Measurements from ENCODE around the gene STAT3. TPM values are rescaled to one million over a fixed set of nuclear protein-coding genes. Genes with fewer than 3 reads are reported as not detected.

STAT3 gene
- total and polyA plus RNA-seq, 2 donors (not counting 1 experiment from before 2014, with no cell fraction given), result 50.1 to 140 TPM

GRCh38 chr17:42346481-42346880 is 41.8 kb downstream of the STAT3 start:
- 100% methylated on average over 2 of the region's 8 CpGs for WGBS (ENCODE audit: insufficient coverage)
- H3K27me3 Mint-ChIP-seq, result no peaks in the 10 kb centered on the region
- intact Hi-C loops (cut with micrococcal nuclease), result no loop called here
- H3K4me2 ChIP-seq (replicated peaks; ENCODE audit: low read depth, low read length, poor library complexity, severe bottlenecking), result no peak overlapping the region
- no peak overlapping the region for H3K27ac Mint-ChIP-seq
- ChIA-PET CTCF (interaction anchor here (1.0 kb wide), 1 partner anchor 23 kb away, joined by 3 read pairs; no protein-coding TSS in a partner anchor), POLR2A (no interaction called here)
- ATAC-seq (ENCODE audit: low read depth), result no peak
- H2AFZ ChIP-seq (ENCODE audit: insufficient read depth, low read depth, low read length, poor library complexity, severe bottlenecking), result no peak overlapping the region
- H3K27ac ChIP-seq (ENCODE audit: low read length in 2 of 2), result no peak overlapping the region
- peaks cover 41% of the 10 kb centered on the region for H4K20me1 ChIP-seq (ENCODE audit: control insufficient read depth, insufficient read depth, low read length, poor library complexity, severe bottlenecking)
- H3K27me3 ChIP-seq (replicated peaks in 1 of 4; ENCODE audit: control extremely low read depth in 1 of 4, control insufficient read depth in 3 of 4, insufficient read depth in 4 of 4, low read length in 3 of 4), result no peaks in the 10 kb centered on the region
- H3K4me1 ChIP-seq (ENCODE audit: control insufficient read depth in 2 of 2, insufficient read depth in 2 of 2, low read length in 2 of 2), result peaks cover 0 to 3% of the 10 kb centered on the region in 2 donors
- H3K9ac ChIP-seq (ENCODE audit: low read length), result no peak overlapping the region
- peaks cover 2 to 41% of the 10 kb centered on the region in 2 experiments for H3K36me3 ChIP-seq (replicated peaks in 1 of 2; ENCODE audit: control extremely low read depth in 1 of 2, control insufficient read depth in 1 of 2, extremely low read depth in 1 of 2, insufficient read depth in 2 of 2, low read length in 1 of 2)
- H3K9me3 ChIP-seq (ENCODE audit: control extremely low read depth in 1 of 3, control insufficient read depth in 2 of 3, insufficient read depth in 1 of 3, low read length in 2 of 3), result no peaks in the 10 kb centered on the region
- DNase-seq, result no peak
- no peaks in the 10 kb centered on the region for H3K9me3 Mint-ChIP-seq (ENCODE audit: insufficient read depth)
- TF ChIP-seq CTCF (IDR thresholded peaks at IDR 0.05), result no peak
- no peak for TF ChIP-seq EZH2 (IDR thresholded peaks at IDR 0.05; ENCODE audit: borderline replicate concordance, insufficient read depth, low read depth, low read length, poor library complexity, severe bottlenecking)
- H3K4me1 Mint-ChIP-seq, result peaks cover 23% of the 10 kb centered on the region
- H3K4me3 ChIP-seq (ENCODE audit: control extremely low read depth in 1 of 5, extremely low read depth in 1 of 5, insufficient read depth in 1 of 5, low read depth in 2 of 5, low read length in 4 of 5), result no peak overlapping the region
- H3K79me2 ChIP-seq (ENCODE audit: control insufficient read depth, insufficient read depth, low read length), result peaks cover 51% of the 10 kb centered on the region
- no peak overlapping the region for H3K4me3 Mint-ChIP-seq

- H3K4me3 ChIP-seq (ENCODE audit: control extremely low read depth in 1 of 5, extremely low read depth in 1 of 5, insufficient read depth in 1 of 5, low read depth in 2 of 5, low read length in 4 of 5), result no peak overlapping the region
- ATAC-seq (ENCODE audit: low read depth) (no peak), DNase-seq (no peak)
- peaks cover 0 to 3% of the 10 kb centered on the region in 2 donors for H3K4me1 ChIP-seq (ENCODE audit: control insufficient read depth in 2 of 2, insufficient read depth in 2 of 2, low read length in 2 of 2)
- peaks cover 55% of the 10 kb centered on the region for H3K79me2 ChIP-seq (ENCODE audit: control insufficient read depth, insufficient read depth, low read length)
- no peak for TF ChIP-seq CTCF (IDR thresholded peaks at IDR 0.05)
- no peak for TF ChIP-seq EZH2 (IDR thresholded peaks at IDR 0.05; ENCODE audit: borderline replicate concordance, insufficient read depth, low read depth, low read length, poor library complexity, severe bottlenecking)
- no peak overlapping the region for H3K9ac ChIP-seq (ENCODE audit: low read length)
- Mint-ChIP-seq H3K9me3 (ENCODE audit: insufficient read depth) (no peaks in the 10 kb centered on the region), H3K27me3 (no peaks in the 10 kb centered on the region), H3K27ac (no peak overlapping the region), H3K4me1 (peaks cover 29% of the 10 kb centered on the region), H3K4me3 (no peak overlapping the region)
- peaks cover 2 to 46% of the 10 kb centered on the region in 2 experiments for H3K36me3 ChIP-seq (replicated peaks in 1 of 2; ENCODE audit: control extremely low read depth in 1 of 2, control insufficient read depth in 1 of 2, extremely low read depth in 1 of 2, insufficient read depth in 2 of 2, low read length in 1 of 2)
- POLR2A ChIA-PET, result no interaction called here
- H3K9me3 ChIP-seq (ENCODE audit: control extremely low read depth in 1 of 3, control insufficient read depth in 2 of 3, insufficient read depth in 1 of 3, low read length in 2 of 3), result no peaks in the 10 kb centered on the region
- intact Hi-C loops (cut with micrococcal nuclease), result no loop called here
- H3K4me2 ChIP-seq (replicated peaks; ENCODE audit: low read depth, low read length, poor library complexity, severe bottlenecking), result no peak overlapping the region
- H2AFZ ChIP-seq (ENCODE audit: insufficient read depth, low read depth, low read length, poor library complexity, severe bottlenecking), result no peak overlapping the region
- WGBS (ENCODE audit: insufficient coverage), result 89% methylated on average over 5 of the region's 13 CpGs
- CTCF ChIA-PET, result interaction anchor here (1.0 to 1.1 kb wide), 2 partner anchors 22 to 61 kb away, joined by 3 to 4 read pairs; no protein-coding TSS in a partner anchor
- H3K27ac ChIP-seq (ENCODE audit: low read length in 2 of 2), result no peak overlapping the region
- H4K20me1 ChIP-seq (ENCODE audit: control insufficient read depth, insufficient read depth, low read length, poor library complexity, severe bottlenecking), result peaks cover 39% of the 10 kb centered on the region
- H3K27me3 ChIP-seq (replicated peaks in 1 of 4; ENCODE audit: control extremely low read depth in 1 of 4, control insufficient read depth in 3 of 4, insufficient read depth in 4 of 4, low read length in 3 of 4), result no peaks in the 10 kb centered on the region
Observed at GRCh38 chr17:42345396-42346073, 42.7 kb downstream of the STAT3 start.

Data from B cell (primary cell).